Activated CD8-positive, alpha-beta memory T cell treated with anti-CD3 and anti-CD28 coated beads for 48 hours (primary cell): Measurements from ENCODE around the gene FKBP2.

Experiments
- DNase-seq, 3 experiments: peaks; one replicate each; pipeline ENCODE4 v3.0.0-alpha.2; 2020; ENCODE audit warnings: low read depth in 2 of 3, low spot score in 2 of 3

Gene FKBP2

GRCh38 chr11:64263021-64263946 is 22.4 kb downstream of the FKBP2 start:
- DNase-seq = no peak

GRCh38 chr11:64263947-64264317 is 23.0 kb downstream of the FKBP2 start:
- no peak for DNase-seq

- DNase-seq = no peak
These were observed 23.5 kb downstream of the FKBP2 start for GRCh38 chr11:64264371-64264852.

GRCh38 chr11:64265176-64266160 is 24.6 kb downstream of the FKBP2 start:
- DNase-seq = no peak

DNA sequence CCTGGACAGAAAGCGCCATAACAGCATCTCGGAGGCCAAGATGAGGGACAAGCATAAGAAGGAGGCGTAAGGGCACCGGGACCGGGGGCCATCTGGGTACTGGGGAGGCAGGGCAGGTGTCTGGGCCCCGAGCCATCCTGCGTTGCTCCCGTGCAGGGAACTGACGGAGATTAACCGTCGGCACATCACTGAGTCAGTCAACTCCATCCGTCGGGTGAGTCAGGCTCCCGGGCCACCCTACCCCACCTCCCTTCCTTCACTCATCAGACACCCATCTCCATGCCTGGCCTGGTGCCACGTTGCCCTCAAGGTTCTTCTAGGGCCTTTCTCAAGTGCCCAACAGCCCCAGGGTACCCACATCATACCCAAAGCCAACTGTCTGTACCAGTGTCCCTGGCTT is 25.4 kb downstream of the FKBP2 start:
- no peak for DNase-seq

DNA sequence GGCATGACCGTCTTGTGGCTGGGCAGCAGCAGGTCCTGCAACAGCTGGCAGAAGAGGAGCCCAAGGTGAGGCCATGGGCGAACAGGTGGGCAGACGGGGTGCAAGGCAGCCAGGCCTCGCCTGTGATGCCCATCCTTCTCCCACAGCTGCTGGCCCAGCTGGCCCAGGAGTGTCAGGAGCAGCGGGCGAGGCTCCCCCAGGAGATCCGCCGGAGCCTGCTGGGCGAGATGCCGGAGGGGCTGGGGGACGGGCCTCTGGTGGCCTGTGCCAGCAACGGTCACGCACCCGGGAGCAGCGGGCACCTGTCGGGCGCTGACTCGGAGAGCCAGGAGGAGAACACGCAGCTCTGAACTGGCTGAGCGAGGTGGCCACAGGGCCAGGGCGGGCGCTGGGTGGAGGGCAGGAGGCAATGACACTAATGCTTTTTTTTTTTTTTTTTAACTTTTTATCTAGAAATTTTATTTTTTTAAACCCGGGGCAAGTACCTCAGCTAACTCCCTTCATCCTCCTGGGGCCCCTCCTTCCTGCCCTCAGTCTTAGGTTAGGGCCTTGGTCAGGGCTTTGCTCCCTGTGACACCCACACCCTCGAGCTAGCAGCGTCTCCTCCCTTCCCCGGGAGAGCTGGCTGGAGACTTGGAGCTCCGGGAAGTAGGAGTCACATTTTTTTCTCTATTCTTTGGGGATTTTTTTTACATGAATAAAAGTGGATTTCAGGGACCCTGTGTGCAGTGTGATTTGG is 26.5 kb downstream of the FKBP2 start:
- no peak for DNase-seq

- DNase-seq = no peak
These were observed 27.4 kb downstream of the FKBP2 start for GRCh38 chr11:64268025-64268892.

DNA sequence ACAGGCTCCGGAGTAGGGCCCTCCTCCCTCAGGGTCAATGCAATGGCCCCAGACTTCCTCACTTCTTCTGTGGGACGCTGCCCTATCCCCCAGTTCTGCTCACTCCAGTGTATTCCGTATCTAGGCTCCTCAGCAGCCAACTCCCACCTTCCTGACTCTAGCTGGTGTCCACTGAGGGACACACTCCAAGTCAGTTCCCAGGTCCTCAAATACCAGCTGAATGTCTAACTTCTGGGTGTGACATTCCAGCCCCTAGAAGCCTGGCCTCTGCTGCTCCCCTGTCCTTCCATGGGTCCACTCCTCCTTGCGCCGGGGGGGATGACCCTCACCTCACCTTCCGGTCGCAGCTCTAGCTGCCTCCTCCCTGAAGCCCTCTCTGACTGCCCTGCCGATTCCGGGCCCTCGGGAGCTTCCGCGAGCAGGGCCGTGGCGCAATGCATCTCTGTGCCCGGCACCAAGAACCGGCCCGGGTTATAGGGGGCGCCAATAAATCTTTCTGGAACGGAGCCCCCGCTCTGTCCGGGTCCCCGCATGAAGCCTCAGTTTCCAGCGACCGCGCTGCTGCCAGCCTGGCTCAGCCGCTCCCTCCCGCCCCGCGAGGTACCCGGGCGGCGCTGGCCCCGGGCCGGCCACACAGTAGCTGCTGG is 28.1 kb downstream of the FKBP2 start:
- DNase-seq = peak in 2 of 3 experiments; percentile 19 to 38

DNA sequence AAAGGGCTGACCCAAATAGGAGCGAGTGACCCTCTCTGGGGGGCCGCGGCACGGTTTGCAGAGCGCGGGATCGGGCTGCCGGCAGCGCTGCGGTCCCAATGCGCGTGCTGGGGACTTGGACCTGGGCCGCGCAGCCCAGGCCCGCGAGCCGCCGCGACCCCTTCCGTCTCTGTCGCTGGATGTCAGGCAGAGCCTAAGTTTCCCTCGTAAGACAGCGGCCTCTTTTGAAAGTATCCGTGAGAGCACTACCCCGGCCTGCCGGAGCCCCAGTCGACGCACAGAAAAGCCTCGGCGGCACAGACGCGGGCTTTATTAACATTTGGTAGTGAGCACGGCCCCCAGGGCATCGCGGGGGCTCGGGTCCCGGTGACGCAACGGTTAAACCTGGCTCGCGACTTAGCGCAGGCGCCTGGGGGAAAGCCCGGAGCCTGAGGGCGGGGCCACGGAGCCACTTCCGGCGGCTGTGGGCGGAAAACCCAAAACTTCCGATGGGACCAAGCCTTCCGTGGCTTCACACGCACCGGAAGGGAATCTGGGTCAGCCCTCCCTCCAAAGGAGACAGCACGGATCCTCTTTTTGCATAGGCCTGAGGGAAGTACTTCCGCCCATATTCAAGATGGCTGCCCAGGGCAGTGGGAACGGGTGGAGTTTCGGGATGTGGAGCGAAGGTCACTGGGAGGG is 28.8 kb downstream of the FKBP2 start:
- DNase-seq = peak; percentile 89 to 98 (median 96)

DNA sequence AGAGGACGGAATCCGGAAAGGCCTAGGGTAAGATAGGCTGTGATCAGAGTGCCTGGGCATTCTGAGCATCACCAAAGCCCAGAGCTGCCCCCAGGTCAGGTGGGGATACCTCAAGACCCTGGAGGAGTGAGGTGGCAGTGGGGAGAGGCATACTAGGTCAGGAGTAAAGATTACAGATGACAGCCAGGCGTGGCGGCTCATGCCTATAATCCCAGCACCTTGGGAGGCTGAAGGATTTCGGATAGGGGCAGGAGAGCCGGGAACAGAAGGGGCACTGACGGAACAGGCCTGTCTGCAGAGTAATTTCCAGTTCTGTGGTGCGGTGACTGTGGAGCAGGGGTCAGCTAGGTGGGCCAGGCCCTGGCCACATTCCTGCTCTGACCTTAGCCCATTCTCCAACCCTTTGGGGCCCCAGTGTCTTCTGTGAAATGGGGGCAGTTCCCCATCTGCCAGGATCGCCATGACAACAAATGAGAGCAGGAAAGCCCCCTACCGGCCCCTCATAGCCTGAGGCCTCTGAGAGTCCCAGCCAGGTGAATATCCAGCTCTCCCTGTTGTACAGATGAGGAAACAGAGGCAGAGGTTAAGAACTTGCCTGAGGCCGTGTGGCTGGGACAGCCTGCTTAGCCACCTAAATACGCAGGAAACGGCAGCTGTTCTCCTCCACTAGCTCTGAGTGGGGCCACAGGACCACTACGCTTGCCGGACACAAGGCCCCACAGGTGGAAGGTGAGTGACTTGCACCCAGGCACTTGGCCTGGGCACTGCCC is 34.3 kb downstream of the FKBP2 start:
- DNase-seq = no peak

- DNase-seq = no peak
These were observed 34.9 kb downstream of the FKBP2 start for GRCh38 chr11:64275841-64276240.

GRCh38 chr11:64276653-64277431 is 35.9 kb downstream of the FKBP2 start:
- DNase-seq = no peak

DNA sequence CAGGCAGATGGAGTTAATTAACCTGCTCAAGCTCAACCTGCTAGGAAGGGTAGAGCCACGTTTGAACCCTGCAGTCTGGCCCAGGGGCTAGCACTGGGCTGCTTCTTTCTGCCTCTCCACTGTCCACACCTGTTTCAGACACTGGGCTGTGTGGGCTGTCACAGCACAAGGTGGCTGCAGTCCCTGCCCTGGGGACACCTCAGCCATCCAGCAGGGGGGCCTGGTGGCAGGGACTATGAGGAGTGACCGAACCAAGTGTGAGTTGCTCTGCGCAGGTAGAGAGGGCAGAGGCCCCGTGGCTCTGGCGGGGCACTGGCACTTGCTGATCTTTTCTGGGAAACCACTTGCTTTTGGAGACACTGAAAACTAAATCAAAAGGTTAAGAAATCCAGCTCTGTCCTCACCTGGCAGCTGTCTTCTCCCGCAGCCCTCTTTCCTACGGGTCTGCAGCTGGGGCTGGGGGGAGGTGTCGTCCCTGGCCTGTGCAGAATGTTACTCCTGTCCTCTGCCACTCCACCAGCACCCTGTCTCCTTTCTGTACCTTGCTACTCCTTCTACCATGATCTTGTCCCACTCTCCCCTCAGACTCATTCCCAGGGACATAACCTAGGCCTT is 37.8 kb downstream of the FKBP2 start:
- no peak for DNase-seq

DNA sequence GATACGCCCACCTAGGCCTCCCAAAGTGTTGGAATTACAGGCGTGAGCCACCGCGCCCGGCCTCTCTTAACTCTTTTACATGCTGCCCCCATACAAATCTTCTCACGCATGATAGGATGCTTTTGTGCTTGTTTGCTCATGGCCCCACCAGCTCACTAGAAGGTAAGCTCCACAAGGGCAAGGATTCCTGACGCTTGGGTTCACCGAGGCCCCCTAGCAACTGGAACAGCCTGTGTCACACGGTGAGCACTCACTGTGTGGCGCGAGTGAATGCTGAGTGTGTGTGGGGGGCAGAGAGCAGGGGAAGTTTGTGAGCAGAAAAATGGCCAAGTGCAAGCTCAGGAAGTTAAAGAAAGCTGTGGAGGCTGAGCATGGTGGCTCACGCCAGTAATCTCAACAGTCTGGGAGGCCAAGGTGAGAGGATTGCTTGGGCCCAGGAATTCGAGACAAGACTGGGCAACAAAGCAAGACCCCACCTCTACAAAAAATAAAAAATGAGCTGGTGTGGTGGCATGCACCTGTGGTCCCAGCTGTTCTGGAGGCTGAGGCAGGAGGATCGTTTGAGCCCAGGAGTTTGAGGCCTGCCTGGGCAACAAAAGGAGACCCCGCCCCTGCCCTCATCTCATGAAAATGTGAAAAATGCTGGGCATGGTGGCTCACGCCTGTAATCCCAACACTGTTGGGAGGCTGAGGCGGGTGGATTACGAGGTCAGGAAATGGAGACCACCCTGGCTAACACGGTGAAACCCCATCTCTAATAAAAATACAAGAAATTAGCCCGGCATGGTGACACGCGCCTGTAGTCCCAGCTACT is 41.3 kb downstream of the FKBP2 start:
- DNase-seq = no peak

- no peak for DNase-seq
These were observed 42.2 kb downstream of the FKBP2 start for GRCh38 chr11:64283092-64283491.
